Measurements from ENCODE around the gene CLEC18B. TPM values are rescaled to one million over a fixed set of nuclear protein-coding genes. Genes with fewer than 3 reads are reported as not detected.
"Not testable (repeated sequence)": the region's sequence is repeated elsewhere in the genome, so short reads cannot be mapped to it uniquely, and the experiment has no call there.

CLEC18B gene
- total RNA-seq, 4 donors from 2014 or later = 0.30 to 1.4 TPM; not detected in 2

GRCh38 chr16:74412775-74413390, 8.4 kb downstream of the CLEC18B start:
- WGBS, 2 donors = 84 to 87% methylated on average over 5 to 6 of the region's 10 CpGs
- H3K4me3 ChIP-seq (ENCODE audit: low read depth, poor library complexity, severe bottlenecking); intact Hi-C loops (cut with DNase I; ENCODE audit: low total_unique reads): not testable (repeated sequence)
- DNase-seq (ENCODE audit: low spot score in 2 of 2) = peak in 1 of 2 donors; percentile 58

- intact Hi-C loops (cut with DNase I; ENCODE audit: low total_unique reads); H3K4me3 ChIP-seq (ENCODE audit: low read depth, poor library complexity, severe bottlenecking): not testable (repeated sequence)
- WGBS, 2 donors = 73 to 89% methylated on average over 3 to 5 of the region's 13 CpGs
- DNase-seq (ENCODE audit: low spot score in 2 of 2) = peak in 1 of 2 donors; percentile 9
Measured at GRCh38 chr16:74412138-74412774, 9.0 kb downstream of the CLEC18B start.

- H3K4me3 ChIP-seq (ENCODE audit: low read depth, poor library complexity, severe bottlenecking); intact Hi-C loops (cut with DNase I; ENCODE audit: low total_unique reads): not testable (repeated sequence)
- peak in 1 of 2 donors; percentile 70 for DNase-seq (ENCODE audit: low spot score in 2 of 2)
- WGBS, 2 donors = 40 to 71% methylated on average over 2 to 9 of the region's 9 CpGs
Measured at GRCh38 chr16:74410981-74411380, 10.3 kb downstream of the CLEC18B start.

GRCh38 chr16:74410057-74410957, 11.0 kb downstream of the CLEC18B start:
- H3K4me3 ChIP-seq (ENCODE audit: low read depth, poor library complexity, severe bottlenecking); intact Hi-C loops (cut with DNase I; ENCODE audit: low total_unique reads): not testable (repeated sequence)
- DNase-seq (ENCODE audit: low spot score in 2 of 2) = peak in 1 of 2 donors; percentile 84
- WGBS, 2 donors = 81 to 88% methylated on average over 6 to 9 of the region's 18 CpGs

- intact Hi-C loops (cut with DNase I; ENCODE audit: low total_unique reads); H3K4me3 ChIP-seq (ENCODE audit: low read depth, poor library complexity, severe bottlenecking): not testable (repeated sequence)
- peak in 1 of 2 donors; percentile 80 for DNase-seq (ENCODE audit: low spot score in 2 of 2)
- WGBS, 2 donors = 69 to 72% methylated on average over 8 to 9 of the region's 15 CpGs
Measured at GRCh38 chr16:74409185-74409981, 11.9 kb downstream of the CLEC18B start.

GRCh38 chr16:74407362-74407705, 13.9 kb downstream of the CLEC18B start:
- intact Hi-C loops (cut with DNase I; ENCODE audit: low total_unique reads); H3K4me3 ChIP-seq (ENCODE audit: low read depth, poor library complexity, severe bottlenecking): not testable (repeated sequence)
- DNase-seq (ENCODE audit: low spot score in 2 of 2) = peak in 1 of 2 donors; percentile 84
- 45 to 51% methylated on average over 10 to 16 of the region's 23 CpGs for WGBS, 2 donors

GRCh38 chr16:74406600-74407361, 14.5 kb downstream of the CLEC18B start:
- peak in 1 of 2 donors; percentile 85 for DNase-seq (ENCODE audit: low spot score in 2 of 2)
- intact Hi-C loops (cut with DNase I; ENCODE audit: low total_unique reads); H3K4me3 ChIP-seq (ENCODE audit: low read depth, poor library complexity, severe bottlenecking): not testable (repeated sequence)
- no CpG with 5 or more reads among the region's 71 CpGs for WGBS, 2 donors

GRCh38 chr16:74404148-74404933, 16.9 kb downstream of the CLEC18B start:
- H3K4me3 ChIP-seq (ENCODE audit: low read depth, poor library complexity, severe bottlenecking); intact Hi-C loops (cut with DNase I; ENCODE audit: low total_unique reads): not testable (repeated sequence)
- DNase-seq (ENCODE audit: low spot score in 2 of 2) = peak in 1 of 2 donors; percentile 49
- WGBS, 2 donors = 63 to 71% methylated on average over 5 to 9 of the region's 14 CpGs

- 92% methylated on average over 3 of the region's 4 CpGs for WGBS, 2 donors
- H3K4me3 ChIP-seq (ENCODE audit: low read depth, poor library complexity, severe bottlenecking); intact Hi-C loops (cut with DNase I; ENCODE audit: low total_unique reads): not testable (repeated sequence)
- peak in 1 of 2 donors; percentile 72 for DNase-seq (ENCODE audit: low spot score in 2 of 2)
Measured at GRCh38 chr16:74400238-74400637, 21.0 kb downstream of the CLEC18B start.

- H3K4me3 ChIP-seq (ENCODE audit: low read depth, poor library complexity, severe bottlenecking); intact Hi-C loops (cut with DNase I; ENCODE audit: low total_unique reads): not testable (repeated sequence)
- WGBS, 2 donors = 31 to 37% methylated on average over 4 to 13 of the region's 15 CpGs
- DNase-seq (ENCODE audit: low spot score in 2 of 2) = peak in 1 of 2 donors; percentile 52
Measured at GRCh38 chr16:74398212-74398895, 22.9 kb downstream of the CLEC18B start.

- H3K4me3 ChIP-seq (ENCODE audit: low read depth, poor library complexity, severe bottlenecking); intact Hi-C loops (cut with DNase I; ENCODE audit: low total_unique reads): not testable (repeated sequence)
- peak in 1 of 2 donors; percentile 80 for DNase-seq (ENCODE audit: low spot score in 2 of 2)
- WGBS, 2 donors = 47 to 58% methylated on average over 7 of the region's 7 CpGs
Measured at GRCh38 chr16:74396521-74397017, 24.7 kb downstream of the CLEC18B start.

- H3K4me3 ChIP-seq (ENCODE audit: low read depth, poor library complexity, severe bottlenecking); intact Hi-C loops (cut with DNase I; ENCODE audit: low total_unique reads): not testable (repeated sequence)
- DNase-seq (ENCODE audit: low spot score in 2 of 2) = peak in 1 of 2 donors; percentile 39
- WGBS, 2 donors = 74 to 89% methylated on average over 4 of the region's 5 CpGs
Measured at GRCh38 chr16:74394604-74395003, 26.7 kb downstream of the CLEC18B start.
